ENCODE measurements around the gene TACC3.
A peak's percentile ranks its signal among the peaks of the same experiment; 100 is the strongest.

Gene TACC3

GRCh38 chr4:1745697-1746096 lies 24.4 kb downstream of the TACC3 start:
- DNase-seq (ENCODE audit: low read depth): no peak
- H3K4me3 ChIP-seq (ENCODE audit: control insufficient read depth, low read depth, low read length): no peak overlapping the region
- no peak for TF ChIP-seq CTCF (IDR thresholded peaks at IDR 0.05; ENCODE audit: control insufficient read depth, insufficient read depth, low read depth, low read length, missing control alignments)

- TF ChIP-seq CTCF (IDR thresholded peaks at IDR 0.05; ENCODE audit: control insufficient read depth, insufficient read depth, low read depth, low read length, missing control alignments): peak; percentile 88
- DNase-seq (ENCODE audit: low read depth): no peak
Observed at GRCh38 chr4:1746265-1746691, 25.0 kb downstream of the TACC3 start.

GRCh38 chr4:1746919-1747602 lies 25.7 kb downstream of the TACC3 start:
- no peak overlapping the region for H3K4me3 ChIP-seq (ENCODE audit: control insufficient read depth, low read depth, low read length)
- TF ChIP-seq CTCF (IDR thresholded peaks at IDR 0.05; ENCODE audit: control insufficient read depth, insufficient read depth, low read depth, low read length, missing control alignments): no peak
- no peak for DNase-seq (ENCODE audit: low read depth)

More at GRCh38 chr4:1746265-1746691, 25.0 kb downstream of the TACC3 start:
- H3K4me3 ChIP-seq (ENCODE audit: control insufficient read depth, low read depth, low read length): no peak overlapping the region

- TF ChIP-seq CTCF (IDR thresholded peaks at IDR 0.05; ENCODE audit: control insufficient read depth, insufficient read depth, low read depth, low read length, missing control alignments): no peak
- DNase-seq (ENCODE audit: low read depth): no peak
- H3K4me3 ChIP-seq (ENCODE audit: control insufficient read depth, low read depth, low read length): no peak overlapping the region
Observed at GRCh38 chr4:1747603-1747967, 26.3 kb downstream of the TACC3 start.

GRCh38 chr4:1748465-1748995 lies 27.2 kb downstream of the TACC3 start:
- peak; percentile 77 for TF ChIP-seq CTCF (IDR thresholded peaks at IDR 0.05; ENCODE audit: control insufficient read depth, insufficient read depth, low read depth, low read length, missing control alignments)
- H3K4me3 ChIP-seq (ENCODE audit: control insufficient read depth, low read depth, low read length): no peak overlapping the region
- no peak for DNase-seq (ENCODE audit: low read depth)

- TF ChIP-seq CTCF (IDR thresholded peaks at IDR 0.05; ENCODE audit: control insufficient read depth, insufficient read depth, low read depth, low read length, missing control alignments): no peak
Observed at GRCh38 chr4:1749370-1749769, 28.0 kb downstream of the TACC3 start.

More at GRCh38 chr4:1749370-1749769, 28.0 kb downstream of the TACC3 start:
- no peak overlapping the region for H3K4me3 ChIP-seq (ENCODE audit: control insufficient read depth, low read depth, low read length)
- no peak for DNase-seq (ENCODE audit: low read depth)

Data from AG09309 (cell line).